SKM-1 (cell line): ENCODE results near the gene CHPF.

Source experiments
- DNase-seq: peaks from one replicate; lab custom pipeline; 2025; ENCODE audit not compliant: unreplicated experiment; lab: John Stamatoyannopoulos, UW

The CHPF gene

DNA sequence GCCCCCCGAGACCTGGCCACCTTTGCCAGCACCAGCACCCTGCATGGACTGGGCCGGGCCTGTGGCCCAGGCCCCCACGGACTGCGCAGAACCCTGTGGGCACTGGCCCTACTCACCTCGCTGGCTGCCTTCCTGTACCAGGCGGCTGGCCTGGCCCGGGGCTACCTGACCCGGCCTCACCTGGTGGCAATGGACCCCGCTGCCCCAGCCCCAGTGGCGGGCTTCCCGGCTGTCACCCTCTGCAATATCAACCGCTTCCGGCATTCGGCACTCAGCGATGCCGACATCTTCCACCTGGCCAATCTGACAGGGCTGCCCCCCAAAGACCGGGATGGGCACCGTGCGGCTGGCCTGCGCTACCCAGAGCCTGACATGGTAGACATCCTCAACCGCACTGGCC, 28.8 kb downstream of the CHPF start:
- no peak for DNase-seq

DNA sequence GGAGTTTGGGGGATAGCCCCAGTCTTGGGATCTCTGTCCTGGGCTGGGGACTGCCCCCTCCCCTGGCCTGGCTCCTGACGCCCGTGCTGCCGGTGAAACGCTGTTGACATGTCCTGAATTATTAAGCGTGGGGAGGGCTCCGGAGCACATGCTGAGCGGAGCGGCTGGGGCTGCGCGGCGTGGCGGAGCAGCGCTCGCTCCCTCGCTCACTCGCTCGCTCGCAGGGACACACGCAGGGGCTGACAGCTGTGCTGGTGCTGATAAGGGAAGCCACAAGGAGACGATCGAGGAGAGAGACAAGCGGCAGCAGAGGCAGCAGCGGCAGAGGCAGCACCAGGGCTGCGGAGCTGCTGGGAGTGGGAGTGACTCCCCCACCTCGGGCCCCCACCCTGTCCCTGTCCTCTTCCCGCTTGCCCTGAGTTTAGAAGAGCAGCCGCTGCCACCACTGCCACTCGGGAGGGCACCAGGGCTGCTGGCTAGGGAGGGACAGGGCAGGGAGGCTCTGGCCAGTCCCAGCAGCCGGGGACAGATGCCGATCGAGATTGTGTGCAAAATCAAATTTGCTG, 29.3 kb downstream of the CHPF start, which contains the start of gene ASIC4:
Gene ASIC4, plus strand, starts transcription at position 287 of the 566 bp plus-strand sequence. Its CDS starts 243 bp downstream, at position 530.
- no peak for DNase-seq

- DNase-seq, result no peak
These were observed 29.8 kb downstream of the CHPF start for GRCh38 chr2:219513787-219514186.

DNA sequence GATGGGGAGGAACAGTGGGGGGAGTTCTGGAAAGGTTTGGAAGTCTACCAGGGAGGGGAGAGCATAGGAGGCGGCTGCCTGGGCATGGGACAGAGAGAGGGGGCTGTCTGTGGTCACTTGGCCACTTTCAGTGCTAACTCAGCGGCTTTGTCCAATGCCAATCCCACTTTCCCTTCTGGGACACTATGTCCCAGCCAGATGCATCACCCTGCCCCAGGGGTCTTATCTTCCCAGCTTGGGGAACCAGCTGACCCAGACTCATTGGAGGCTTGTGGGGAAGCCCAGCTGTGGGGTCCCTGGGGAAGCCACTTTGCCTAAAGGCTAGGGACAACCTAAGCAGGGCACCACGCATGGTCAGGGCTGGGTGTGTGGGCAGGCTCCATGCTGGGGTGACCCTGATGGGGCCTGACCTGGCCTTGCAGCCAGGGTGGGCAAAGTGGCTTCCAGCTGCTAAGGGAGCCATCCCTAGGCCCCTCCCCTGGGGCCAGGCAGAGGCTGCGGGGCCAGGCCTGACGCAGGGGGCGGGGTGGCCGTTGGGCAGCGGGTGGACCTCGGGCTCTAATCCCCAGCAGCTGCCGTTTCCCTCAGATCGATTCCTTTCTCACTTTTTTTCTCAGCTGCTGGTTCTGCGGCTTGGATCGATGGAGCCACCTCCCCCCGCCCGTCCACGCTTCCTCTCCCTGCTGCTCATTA, 30.9 kb downstream of the CHPF start:
- no peak for DNase-seq

DNA sequence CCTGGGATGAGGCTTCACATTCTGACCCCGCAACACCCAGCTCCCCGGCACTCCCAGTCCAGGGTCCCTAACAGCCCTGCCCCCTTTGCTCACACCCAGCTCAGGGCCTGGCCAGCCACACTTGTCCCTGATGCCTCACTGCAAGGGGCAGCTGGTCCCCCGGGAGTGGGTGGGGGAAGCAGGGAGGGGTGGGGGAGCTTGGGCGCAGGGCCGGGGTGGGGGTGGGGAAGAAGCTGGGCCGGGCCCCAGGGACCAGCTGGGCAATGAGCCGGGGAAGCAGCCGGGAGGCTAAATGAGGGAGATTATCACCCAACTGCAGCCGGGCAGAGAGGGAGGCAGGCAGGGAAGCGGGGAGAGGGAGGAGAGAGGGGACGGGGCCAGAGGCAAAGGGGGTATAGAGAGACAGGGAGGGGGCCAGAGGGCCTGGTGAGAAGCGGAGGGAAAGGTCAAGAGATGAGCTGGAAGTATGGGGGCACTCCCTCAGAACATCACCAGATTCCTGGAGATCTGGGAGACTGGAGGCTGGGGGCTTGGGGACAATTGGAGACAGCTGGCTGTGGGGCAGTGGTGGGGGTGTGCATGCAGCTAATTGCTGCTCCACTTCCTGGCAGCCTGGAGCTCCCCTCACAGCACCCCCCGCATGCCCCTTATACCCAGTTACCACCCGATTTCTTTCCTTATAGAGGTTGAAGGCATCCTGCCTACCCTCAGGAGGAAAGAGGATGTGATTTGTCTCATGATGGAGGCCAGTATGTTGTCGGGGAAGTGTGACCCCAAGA, 31.9 kb downstream of the CHPF start:
- no peak for DNase-seq

DNA sequence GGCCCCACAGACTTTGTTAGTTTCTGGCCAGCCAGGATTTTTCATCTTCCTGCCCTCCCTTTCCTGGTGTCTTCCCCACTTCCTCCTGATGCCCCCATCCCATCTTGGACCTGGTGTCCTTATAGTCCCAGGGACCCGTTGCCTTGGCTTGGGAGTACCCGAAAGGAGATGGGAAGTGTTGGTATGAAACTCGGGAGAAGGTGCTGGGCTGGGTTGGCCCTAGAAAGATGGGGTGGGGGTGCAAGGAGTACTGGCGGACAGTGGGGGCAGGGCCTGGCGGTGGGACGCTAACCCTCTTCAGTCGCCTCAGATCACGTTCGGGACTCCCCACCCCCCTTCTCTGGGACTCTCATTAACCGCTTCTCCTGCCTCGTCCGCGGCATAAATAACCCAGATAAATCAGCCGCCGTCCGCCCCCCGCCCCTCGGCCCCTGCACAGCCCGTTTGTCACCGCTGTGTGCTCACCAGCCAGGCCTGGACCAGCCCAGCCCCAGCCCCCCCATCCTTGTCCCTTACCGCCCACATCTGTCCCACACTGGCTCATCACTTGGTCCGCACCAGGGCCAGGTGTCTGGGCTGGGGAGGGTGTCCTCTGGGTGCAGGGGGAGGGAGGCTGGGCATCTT, 33.0 kb downstream of the CHPF start:
- no peak for DNase-seq

- peak; percentile 34 for DNase-seq
These were observed 33.7 kb downstream of the CHPF start for GRCh38 chr2:219509780-219510511.

DNA sequence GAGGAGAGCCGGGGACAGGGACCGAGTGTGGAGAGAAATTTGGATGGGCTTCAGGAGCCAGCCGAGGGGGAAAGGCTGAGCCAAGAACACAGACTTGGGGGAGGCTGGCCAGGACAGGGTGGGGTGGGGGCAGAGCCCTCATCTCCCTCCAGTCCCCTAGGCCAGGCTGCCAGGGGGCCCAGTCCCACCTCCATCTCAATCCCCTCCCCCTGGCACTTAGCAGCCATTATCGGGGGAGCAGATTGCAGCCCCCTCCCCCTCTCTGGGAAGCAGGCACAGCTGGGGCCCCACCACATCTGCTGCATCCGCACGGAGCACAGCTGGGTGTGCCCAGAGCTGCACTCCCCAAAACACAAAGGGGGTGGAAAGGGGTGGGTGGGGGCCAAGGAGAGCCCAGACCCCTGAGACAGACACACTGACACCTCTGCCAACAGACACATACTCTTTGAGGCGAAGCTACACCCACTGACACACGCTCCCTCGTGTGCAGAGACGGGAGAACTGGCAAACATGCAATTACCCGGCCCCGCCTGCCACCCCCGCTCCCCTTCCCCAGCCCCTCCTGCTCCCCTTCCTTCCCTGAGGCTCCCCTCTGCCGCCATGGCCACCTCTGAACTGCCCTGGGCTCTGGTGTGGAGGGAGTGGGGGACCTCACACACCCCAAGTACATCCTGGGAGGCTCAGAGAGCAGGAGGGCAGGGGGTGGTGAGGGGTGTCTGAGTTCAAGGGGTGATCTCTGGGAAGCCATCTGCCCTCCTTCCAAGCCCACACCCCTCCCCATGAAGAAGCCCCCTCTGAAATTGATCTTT, 34.4 kb downstream of the CHPF start:
- no peak for DNase-seq

DNA sequence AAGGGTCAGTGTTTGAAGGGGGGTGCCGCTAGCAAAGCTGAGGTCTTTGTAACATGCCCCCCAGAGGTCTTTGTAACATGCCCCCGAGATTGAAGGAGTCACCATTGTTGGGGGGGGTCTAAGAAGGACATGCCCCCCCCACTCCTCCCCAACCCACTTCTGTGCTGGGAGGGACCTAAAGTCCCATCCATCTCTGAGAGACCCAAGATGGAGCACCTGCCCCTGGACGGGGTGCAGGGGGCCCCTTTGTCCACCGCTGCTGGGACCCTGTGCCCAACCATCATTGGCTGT, 35.2 kb downstream of the CHPF start:
- no peak for DNase-seq

GRCh38 chr2:219507581-219508443, 35.8 kb downstream of the CHPF start:
- DNase-seq, result no peak

DNA sequence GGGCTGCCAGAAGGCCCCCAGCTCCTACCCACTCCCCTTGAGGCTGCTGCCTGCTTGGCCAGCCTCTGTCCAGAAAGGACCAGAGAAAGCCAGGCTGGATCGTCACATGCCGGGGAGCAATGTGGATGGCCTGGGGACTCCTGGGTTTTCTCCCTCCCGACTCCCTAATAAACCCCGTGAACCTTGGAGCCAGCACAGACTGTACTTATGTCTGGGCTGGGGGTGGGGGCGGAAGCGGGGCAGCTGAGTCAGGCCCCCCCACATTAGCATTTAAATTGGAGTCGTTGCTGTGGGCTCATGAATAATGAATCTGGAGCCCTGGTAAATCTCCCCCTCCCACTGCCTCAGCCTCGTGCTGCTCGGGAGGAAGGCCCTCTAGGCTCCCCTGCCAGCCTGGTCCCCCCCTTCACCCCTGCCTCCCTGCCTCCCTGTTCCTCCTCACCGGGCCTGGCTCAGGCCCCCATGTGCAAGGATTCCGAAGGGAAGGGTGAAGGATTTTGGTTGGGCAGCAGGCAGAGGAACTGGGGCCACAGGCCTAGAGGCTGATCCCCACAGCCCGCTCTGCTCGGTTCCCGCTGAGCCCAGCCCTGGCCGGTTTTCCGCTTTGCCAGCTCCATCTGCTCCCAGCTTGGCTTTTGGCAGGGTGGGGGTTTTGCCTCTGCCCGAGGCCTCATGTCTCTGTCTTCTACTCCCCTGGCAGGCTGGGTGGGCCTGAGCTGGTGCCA, 36.6 kb downstream of the CHPF start:
- no peak for DNase-seq

DNA sequence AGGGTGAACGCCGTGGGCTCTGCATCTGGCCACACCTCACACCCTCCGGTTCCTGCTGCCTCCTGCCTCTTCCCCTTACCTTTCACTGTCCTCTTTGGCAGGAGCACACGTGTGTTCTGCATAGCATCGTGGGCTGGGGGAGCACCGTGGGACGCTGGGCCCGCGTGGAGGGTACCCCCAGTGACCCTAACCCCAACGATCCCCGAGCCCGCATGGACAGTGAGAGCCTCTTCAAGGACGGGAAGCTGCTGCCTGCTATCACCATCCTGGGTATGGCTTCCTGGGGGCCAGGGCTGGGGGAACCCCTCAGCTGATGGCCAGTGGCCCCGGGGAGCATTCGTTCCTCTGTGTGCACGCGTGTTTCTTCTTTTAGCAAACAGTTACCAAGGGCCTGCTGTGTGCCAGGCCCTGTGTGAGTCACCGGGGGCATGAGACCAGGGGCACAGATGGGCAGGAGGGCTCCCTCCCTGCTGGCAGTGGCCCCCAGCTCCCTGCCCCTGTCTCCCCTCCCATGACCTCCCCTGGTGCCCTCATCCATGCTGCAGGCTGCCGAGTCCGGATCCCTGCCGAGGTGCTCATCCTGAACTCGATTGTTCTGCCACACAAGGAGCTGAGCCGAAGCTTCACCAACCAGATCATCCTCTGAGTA, 37.3 kb downstream of the CHPF start:
- no peak for DNase-seq

- DNase-seq, result no peak
These were observed 38.0 kb downstream of the CHPF start for GRCh38 chr2:219505585-219505984.

DNA sequence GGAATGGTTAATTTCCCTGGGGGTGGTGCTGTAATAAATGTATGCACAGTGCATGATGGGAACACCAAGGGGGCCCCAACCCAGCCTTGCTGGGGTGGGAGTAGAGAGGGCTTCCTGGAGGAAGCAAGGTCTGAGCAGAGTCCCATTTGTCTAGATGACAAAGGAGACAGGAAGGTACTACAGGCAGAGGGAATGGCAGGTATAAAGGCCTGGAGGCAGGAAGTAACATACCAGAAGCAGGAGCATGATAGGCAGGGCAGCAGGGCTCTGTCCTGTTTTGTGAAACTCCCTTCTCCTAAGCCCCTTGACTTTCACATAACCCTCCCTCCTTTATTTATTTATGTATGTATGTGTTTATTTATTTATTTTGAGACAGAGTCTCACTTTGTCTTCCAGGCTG, 41.0 kb downstream of the CHPF start:
- no peak for DNase-seq

GRCh38 chr2:219501849-219502248, 41.8 kb downstream of the CHPF start:
- DNase-seq, result no peak

DNA sequence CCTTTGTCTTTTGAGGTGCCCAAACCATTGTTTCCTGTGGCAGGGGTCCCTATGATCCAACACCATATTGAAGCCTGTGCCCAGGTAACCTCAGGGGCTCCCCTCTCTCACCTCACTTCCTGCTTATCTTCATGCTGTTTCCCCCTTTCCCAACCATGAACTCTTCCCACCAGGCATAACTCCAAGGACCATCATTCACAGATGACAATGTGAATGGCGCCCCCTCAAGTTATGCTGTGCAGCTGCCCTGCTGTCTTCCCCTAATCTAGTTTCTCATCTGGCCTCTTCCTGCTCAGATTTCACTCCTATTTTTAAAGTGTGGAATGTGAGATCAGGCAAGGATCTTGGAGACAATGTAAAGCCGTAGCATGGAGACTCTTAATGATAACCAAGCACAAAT, 43.5 kb downstream of the CHPF start:
- DNase-seq, result no peak

DNA sequence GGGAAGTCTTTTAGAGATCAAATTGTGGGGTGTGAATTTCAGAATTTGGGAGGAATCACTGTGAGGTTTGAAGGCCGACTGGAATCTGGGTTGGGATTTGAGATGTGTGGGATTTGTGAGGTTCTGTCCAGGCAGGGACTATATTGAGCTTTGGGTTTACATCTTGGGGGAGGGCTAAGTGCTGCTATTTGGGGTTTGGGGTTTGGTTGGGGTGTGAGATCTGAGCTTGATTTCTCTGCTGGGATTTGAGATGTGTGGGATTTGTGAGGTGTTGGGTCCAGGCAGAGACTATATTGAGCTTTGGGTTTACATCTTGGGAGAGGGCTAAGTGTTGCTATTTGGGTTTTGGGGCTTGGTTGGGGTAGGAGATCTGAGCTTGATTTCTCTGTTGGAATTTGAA, 44.1 kb downstream of the CHPF start:
- no peak for DNase-seq

DNA sequence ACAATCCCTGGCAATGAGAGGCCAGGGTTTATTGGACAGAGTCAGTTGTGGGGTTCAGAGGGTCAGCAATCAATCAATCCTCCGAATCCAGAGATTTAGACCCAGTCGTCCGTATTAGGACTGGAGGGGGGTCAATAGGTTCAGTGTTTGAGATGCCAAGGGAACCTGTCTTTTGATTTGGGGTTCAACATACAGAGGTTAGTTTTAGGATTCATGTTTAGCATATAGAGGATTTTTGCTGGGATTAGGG, 44.6 kb downstream of the CHPF start:
- no peak for DNase-seq
